ENCODE results near the gene GUCA2A. TPM values are rescaled to one million over a fixed set of nuclear protein-coding genes. Genes with fewer than 3 reads are reported as not detected.

The GUCA2A gene
- total and polyA plus RNA-seq, 2 donors from 2014 or later: not detected

- H3K4me3 ChIP-seq (ENCODE audit: low read length in 3 of 3): no peak overlapping the region
- H3K9me3 ChIP-seq (ENCODE audit: control insufficient read depth in 2 of 3, insufficient read depth in 1 of 3, low read length in 3 of 3): no peaks in the 10 kb centered on the region
- FAIRE-seq (no peak), DNase-seq (no peak)
- no peak overlapping the region for H3K27ac ChIP-seq (ENCODE audit: low read depth in 2 of 2, low read length in 2 of 2)
- H3K36me3 ChIP-seq (ENCODE audit: control insufficient read depth in 2 of 3, insufficient read depth in 3 of 3, low read length in 3 of 3): peaks cover 0 to 16% (median 9%) of the 10 kb centered on the region in 3 donors
- no peaks in the 10 kb centered on the region for H3K27me3 ChIP-seq (ENCODE audit: control insufficient read depth, insufficient read depth, low read length)
- no peak overlapping the region for H3K9ac ChIP-seq (ENCODE audit: low read length in 3 of 3)
- TF ChIP-seq, protein P1, sequence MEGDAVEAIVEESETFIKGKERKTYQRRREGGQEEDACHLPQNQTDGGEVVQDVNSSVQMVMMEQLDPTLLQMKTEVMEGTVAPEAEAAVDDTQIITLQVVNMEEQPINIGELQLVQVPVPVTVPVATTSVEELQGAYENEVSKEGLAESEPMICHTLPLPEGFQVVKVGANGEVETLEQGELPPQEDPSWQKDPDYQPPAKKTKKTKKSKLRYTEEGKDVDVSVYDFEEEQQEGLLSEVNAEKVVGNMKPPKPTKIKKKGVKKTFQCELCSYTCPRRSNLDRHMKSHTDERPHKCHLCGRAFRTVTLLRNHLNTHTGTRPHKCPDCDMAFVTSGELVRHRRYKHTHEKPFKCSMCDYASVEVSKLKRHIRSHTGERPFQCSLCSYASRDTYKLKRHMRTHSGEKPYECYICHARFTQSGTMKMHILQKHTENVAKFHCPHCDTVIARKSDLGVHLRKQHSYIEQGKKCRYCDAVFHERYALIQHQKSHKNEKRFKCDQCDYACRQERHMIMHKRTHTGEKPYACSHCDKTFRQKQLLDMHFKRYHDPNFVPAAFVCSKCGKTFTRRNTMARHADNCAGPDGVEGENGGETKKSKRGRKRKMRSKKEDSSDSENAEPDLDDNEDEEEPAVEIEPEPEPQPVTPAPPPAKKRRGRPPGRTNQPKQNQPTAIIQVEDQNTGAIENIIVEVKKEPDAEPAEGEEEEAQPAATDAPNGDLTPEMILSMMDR (IDR thresholded peaks at IDR 0.05; ENCODE audit: borderline replicate concordance, extremely low read depth, insufficient read depth): no peak
- H3K4me1 ChIP-seq (ENCODE audit: control insufficient read depth in 2 of 3, insufficient read depth in 2 of 3, low read depth in 1 of 3, low read length in 3 of 3): peaks cover 0 to 2% (median 0%) of the 10 kb centered on the region in 3 donors
- intact Hi-C loops (cut with DNase I): no loop called here
Observed at GRCh38 chr1:42198251-42198650, 33.7 kb upstream of the GUCA2A start.

DNA sequence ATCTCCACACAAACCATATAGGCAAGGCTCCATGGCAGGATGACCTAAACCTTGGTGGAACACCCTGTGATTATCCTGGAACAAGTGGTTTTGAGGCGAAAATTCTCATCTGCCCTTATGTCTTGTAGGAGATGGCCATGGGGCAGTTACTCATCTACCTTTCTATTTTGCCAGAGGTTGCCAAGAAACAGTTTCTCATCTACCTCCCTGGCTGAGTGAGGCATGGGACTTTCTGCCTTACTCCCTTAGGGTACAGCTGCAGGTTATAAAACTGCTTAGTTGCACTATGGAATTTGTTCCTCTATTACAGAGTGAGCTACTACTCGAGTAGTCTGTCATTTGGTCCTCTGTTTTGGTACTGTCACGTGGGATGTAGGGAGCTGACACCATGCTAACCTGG lies 31.3 kb upstream of the GUCA2A start:
- intact Hi-C loops (cut with DNase I): no loop called here
- no peak overlapping the region for H3K9ac ChIP-seq (ENCODE audit: low read length in 3 of 3)
- no peaks in the 10 kb centered on the region for H3K27me3 ChIP-seq (ENCODE audit: control insufficient read depth, insufficient read depth, low read length)
- H3K4me3 ChIP-seq (ENCODE audit: low read length in 3 of 3): no peak overlapping the region
- H3K4me1 ChIP-seq (ENCODE audit: control insufficient read depth in 2 of 3, insufficient read depth in 2 of 3, low read depth in 1 of 3, low read length in 3 of 3): peaks cover 0 to 2% (median 0%) of the 10 kb centered on the region in 3 donors
- no peak for FAIRE-seq
- TF ChIP-seq, protein P1 (IDR thresholded peaks at IDR 0.05; ENCODE audit: borderline replicate concordance, extremely low read depth, insufficient read depth): no peak
- no peaks in the 10 kb centered on the region for H3K9me3 ChIP-seq (ENCODE audit: control insufficient read depth in 2 of 3, insufficient read depth in 1 of 3, low read length in 3 of 3)
- DNase-seq: no peak
- H3K27ac ChIP-seq (ENCODE audit: low read depth in 2 of 2, low read length in 2 of 2): no peak overlapping the region
- H3K36me3 ChIP-seq (ENCODE audit: control insufficient read depth in 2 of 3, insufficient read depth in 3 of 3, low read length in 3 of 3): peaks cover 7 to 22% (median 9%) of the 10 kb centered on the region in 3 donors

GRCh38 chr1:42192106-42192505 lies 27.6 kb upstream of the GUCA2A start:
- H3K4me1 ChIP-seq (ENCODE audit: control insufficient read depth in 2 of 3, insufficient read depth in 2 of 3, low read depth in 1 of 3, low read length in 3 of 3): peaks cover 0 to 2% (median 0%) of the 10 kb centered on the region in 3 donors
- FAIRE-seq: no peak
- no peaks in the 10 kb centered on the region for H3K9me3 ChIP-seq (ENCODE audit: control insufficient read depth in 2 of 3, insufficient read depth in 1 of 3, low read length in 3 of 3)
- H3K27me3 ChIP-seq (ENCODE audit: control insufficient read depth, insufficient read depth, low read length): no peaks in the 10 kb centered on the region
- no peak overlapping the region for H3K27ac ChIP-seq (ENCODE audit: low read depth in 2 of 2, low read length in 2 of 2)
- DNase-seq: no peak
- TF ChIP-seq, protein P1 (IDR thresholded peaks at IDR 0.05; ENCODE audit: borderline replicate concordance, extremely low read depth, insufficient read depth): no peak
- no peak overlapping the region for H3K9ac ChIP-seq (ENCODE audit: low read length in 3 of 3)
- peaks cover 6 to 17% (median 9%) of the 10 kb centered on the region in 3 donors for H3K36me3 ChIP-seq (ENCODE audit: control insufficient read depth in 2 of 3, insufficient read depth in 3 of 3, low read length in 3 of 3)
- H3K4me3 ChIP-seq (ENCODE audit: low read length in 3 of 3): no peak overlapping the region
- intact Hi-C loops (cut with DNase I): no loop called here

DNA sequence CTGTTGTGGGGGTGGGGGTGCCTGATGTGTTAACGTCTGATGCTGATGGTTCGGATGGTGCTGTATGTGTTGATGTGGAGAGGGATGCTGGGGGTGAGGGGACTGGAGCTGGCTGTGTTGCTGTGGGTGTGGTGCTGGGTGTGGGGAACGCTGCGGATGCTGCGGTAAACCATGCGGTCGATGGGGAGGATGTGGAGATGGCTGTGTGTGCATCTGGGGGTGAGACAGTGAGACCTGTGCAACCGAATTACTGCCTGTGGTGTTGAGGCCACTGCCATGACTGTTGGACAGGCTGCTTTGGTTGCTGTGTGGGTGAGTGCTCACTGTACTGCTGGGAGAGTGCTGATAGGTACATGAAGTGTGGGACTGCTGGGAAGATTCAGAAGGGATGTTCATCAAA lies 26.8 kb upstream of the GUCA2A start:
- H3K9ac ChIP-seq (ENCODE audit: low read length in 3 of 3): no peak overlapping the region
- TF ChIP-seq, protein P1 (IDR thresholded peaks at IDR 0.05; ENCODE audit: borderline replicate concordance, extremely low read depth, insufficient read depth): no peak
- no peak overlapping the region for H3K4me3 ChIP-seq (ENCODE audit: low read length in 3 of 3)
- intact Hi-C loops (cut with DNase I): no loop called here
- no peak for DNase-seq
- no peaks in the 10 kb centered on the region for H3K9me3 ChIP-seq (ENCODE audit: control insufficient read depth in 2 of 3, insufficient read depth in 1 of 3, low read length in 3 of 3)
- H3K27ac ChIP-seq (ENCODE audit: low read depth in 2 of 2, low read length in 2 of 2): no peak overlapping the region
- H3K4me1 ChIP-seq (ENCODE audit: control insufficient read depth in 2 of 3, insufficient read depth in 2 of 3, low read depth in 1 of 3, low read length in 3 of 3): peaks cover 0 to 2% (median 0%) of the 10 kb centered on the region in 3 donors
- H3K36me3 ChIP-seq (ENCODE audit: control insufficient read depth in 2 of 3, insufficient read depth in 3 of 3, low read length in 3 of 3): peaks cover 6 to 22% (median 9%) of the 10 kb centered on the region in 3 donors
- no peaks in the 10 kb centered on the region for H3K27me3 ChIP-seq (ENCODE audit: control insufficient read depth, insufficient read depth, low read length)
- FAIRE-seq: no peak

All from kidney (tissue), 14 donors.